ENCODE data around the gene CCDC12. TPM values are rescaled to one million over a fixed set of nuclear protein-coding genes. Genes with fewer than 3 reads are reported as not detected.

The CCDC12 gene
- total RNA-seq, 1 donor from 2014 or later: 30.9 TPM

DNA sequence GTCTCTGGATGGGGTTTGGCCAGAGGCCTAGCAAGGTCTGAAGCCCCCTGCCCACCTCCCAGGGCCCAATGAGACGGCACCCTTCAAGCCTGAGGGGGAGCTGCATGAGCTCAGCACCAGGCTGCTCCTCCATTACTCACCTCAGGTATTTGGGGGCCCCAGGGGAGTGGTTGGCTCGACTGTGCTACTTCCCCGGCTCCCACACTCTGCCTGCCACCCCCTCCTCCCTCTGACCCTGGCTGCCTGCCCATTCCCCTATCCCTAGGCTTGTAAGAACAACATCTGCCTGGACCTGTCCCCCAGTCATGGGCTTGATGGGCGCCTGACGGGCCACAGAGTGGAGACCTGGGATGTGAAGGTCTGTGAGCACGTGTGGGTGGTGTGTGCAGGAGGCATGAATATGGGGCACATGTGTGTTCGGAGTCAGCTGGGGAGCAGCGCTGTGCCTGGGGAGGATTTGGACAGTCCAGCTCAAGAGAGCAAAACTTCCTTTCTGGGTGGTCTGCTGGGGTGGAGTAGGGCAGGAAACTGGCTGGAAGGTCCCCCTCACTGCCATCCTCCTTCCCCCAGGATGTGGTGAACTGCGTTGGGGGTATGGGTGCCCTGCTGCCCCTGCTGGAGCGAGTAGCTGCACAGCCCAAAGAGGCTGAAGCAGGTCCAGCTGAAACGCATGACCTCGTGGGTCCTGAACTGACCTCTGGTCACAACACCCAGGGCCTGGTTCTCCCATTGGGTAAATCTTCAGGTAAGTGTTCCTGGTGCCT lies 20.3 kb upstream of the CCDC12 start:
- no peak for DNase-seq

DNA sequence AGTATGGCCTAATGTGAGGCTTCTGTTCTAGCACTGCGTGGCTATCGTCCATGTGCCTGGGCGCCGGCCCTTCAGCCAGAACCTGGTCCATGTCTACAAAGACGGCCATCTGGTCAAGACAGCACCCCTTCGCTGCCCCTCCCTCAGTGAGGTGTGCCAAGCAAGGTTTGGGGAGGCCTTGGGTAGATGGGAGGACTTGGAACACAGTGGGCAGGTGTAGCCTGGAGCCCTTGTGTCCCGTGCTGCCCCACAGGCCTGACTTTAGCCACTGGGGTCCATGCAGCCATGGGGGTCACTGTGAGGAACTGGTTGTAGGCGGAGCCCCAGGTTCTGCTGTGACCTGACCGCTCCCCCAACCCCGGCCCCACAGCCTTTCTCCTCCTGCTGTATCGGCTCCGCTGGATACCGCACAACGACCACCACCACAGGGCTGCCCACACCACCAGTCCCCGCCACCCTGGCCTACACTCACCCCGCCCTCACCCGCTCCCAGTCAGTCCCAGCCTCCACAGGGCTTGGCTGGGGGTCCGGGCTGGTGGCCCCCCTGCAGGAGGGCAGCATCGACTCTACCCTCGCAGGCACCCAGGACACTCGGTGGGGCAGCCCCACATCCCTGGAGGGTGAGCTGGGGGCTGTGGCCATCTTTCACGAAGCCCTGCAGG lies 19.5 kb upstream of the CCDC12 start:
- no peak for DNase-seq

DNA sequence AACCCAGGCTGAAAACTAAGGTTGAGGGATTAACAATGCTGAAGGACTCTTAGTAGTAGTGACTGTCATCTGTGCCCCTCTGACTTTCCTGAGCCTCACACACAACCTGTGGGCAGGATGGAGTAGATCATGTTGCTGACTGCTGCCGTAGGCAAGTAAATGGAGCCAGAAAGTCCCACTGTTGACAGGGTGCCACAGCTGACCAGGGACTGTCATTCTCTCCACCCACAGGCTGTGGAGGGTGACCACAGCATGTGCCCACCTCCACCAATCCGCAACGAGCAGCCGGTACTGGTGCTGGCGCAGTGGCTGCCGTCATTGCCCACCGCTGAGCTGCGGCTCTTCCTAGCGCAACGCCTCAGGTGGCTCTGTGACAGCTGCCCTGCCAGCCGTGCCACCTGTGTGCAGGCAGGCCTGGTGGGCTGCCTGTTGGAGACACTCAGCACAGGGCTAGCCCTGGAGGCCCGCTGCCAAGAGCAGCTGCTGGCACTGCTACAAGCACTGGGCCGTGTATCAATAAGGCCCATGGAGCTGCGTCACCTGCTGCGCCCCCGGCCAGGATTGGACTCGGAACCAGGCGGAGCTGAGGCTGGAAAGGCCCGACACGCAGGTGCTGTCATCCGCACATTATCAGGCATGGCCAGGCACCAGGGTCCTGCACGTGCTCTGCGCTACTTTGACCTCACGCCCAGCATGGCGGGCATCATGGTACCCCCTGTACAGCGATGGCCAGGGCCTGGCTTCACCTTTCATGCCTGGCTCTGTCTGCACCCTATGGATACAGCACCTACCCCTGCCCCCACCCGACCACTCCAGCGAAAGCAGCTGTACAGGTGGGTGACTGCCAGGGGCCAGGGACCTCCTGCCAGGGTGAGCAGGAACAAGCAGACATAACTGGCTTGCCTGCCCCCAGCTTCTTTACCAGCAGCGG lies 18.5 kb upstream of the CCDC12 start:
- DNase-seq: no peak

DNA sequence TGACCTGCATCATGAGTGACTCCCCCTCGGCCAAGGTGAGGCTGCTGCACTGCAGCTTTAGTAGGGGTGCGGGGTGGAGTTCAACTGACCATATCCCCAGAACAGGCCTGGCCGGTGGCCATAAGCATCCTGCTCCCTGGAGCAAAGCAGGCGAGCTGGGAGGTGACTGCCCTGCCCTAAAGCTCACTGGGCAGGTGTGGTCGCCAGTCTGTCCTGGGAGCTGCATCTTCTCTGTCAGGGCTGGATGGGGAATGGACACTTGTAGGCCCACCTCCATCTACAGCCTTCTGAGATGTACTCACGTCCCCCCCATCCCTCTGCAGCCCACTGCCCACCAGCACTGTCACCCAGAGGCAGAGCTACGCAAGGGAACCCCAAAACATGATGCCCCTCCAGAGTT lies 17.4 kb upstream of the CCDC12 start:
- DNase-seq: no peak

DNA sequence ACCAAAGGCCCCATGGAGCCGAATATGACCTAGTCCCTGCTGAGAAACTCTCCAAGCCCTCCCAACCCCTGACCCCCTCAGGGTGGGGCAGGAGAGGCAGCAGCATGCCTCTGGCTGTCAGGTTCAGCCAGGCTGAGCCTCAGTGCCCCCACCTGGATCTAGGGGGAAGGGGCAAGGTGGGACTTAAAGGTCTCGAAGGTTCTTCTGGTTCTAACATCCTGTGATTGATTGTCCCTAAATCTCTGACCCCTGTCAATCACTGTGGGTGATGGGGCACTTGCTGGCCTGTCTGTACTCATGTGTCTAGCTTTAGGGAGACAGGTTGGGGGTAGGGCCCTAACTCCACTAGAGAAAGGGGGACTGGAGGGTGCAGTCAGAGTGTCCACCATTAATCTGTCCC lies 16.7 kb upstream of the CCDC12 start:
- no peak for DNase-seq

DNA sequence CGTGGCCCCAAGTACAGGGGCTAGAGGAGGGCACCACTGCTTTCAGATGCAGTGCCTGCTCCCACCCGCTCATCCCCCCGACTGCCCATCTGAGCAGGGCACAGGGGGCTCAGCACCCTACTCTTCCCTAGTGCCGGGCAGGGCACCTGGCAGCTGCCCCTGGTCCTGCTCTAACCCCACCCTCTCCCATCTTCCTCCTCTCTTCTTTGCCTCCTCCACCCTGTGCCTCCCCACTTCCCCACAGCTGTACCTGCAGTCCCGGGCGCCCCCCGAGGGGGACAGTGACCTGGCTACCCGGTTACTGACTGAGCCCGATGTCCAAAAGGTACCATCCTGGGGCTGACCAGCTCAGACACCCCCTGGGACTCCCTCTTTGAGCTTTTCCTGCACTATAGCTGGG lies 15.7 kb upstream of the CCDC12 start:
- no peak for DNase-seq

DNA sequence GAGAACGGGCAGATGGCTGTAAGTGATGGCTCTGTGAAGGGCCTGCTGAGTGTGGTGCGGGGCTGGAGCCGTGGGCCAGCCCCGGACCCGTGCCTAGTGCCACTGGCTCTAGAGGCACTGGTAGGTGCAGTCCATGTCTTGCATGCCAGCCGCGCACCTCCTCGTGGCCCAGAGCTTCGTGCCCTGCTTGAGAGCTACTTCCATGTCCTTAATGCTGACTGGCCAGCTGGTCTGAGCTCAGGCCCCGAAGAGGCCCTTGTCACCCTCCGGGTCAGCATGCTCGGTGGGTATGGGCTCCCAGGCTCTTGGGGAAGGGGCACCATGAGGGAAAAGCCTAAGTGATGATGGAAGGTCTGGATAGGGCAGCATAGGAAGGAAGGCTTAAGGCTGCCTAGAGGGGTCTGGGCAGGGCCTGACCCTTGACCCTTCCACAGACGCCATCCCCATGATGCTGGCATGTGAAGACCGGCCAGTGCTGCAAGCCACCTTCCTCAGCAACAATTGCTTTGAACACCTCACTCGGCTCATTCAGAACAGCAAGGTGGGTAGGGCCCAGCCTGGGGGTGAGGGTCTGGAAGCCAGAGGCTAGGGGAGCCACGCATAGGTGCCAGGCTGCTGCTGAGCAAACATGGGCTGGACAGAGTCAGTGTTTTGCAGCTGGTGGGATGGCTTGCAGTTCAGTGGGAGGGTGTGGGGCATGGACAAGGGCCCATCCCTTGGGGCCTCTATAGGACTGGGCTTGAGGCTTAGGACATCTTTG lies 15.0 kb upstream of the CCDC12 start:
- DNase-seq: no peak

DNA sequence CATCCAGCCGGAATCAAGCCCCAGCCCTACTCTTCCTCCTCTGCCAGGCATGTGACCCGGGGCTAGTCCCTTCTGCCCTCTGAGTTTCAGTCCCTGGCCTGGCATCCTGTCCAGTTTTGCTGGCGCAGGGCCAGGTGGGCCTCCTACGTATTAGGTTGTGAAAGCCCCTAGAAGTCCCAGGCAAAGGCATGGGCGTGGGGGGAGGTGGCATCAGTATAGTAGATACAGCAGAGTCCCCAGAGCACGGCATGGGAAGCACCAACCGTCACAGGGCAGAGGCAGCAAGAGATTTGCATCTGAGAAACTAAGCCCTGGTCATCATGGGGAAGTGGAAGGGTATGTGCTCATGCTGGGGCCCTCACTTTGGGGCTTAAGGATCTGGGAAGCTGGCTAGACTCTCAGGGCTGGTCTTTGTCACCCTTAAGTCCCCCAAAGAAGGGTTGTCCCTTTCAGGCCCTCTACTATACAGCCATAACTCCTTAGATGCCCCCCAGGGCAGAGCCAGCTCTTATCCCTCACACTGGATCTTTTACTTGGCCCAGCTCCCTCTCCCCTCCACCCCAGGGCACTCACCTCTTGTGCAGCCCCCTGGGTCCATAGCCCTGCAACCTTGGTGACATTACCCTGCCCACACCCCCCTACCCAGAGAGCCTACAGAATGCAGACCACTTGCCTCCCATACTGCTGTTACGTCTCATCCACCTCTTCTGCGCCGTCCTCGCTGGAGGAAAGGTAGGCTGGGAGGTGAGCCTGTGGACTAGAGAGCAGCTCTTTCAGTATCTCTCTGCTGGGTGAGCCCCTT lies 14.2 kb upstream of the CCDC12 start:
- DNase-seq: no peak

DNA sequence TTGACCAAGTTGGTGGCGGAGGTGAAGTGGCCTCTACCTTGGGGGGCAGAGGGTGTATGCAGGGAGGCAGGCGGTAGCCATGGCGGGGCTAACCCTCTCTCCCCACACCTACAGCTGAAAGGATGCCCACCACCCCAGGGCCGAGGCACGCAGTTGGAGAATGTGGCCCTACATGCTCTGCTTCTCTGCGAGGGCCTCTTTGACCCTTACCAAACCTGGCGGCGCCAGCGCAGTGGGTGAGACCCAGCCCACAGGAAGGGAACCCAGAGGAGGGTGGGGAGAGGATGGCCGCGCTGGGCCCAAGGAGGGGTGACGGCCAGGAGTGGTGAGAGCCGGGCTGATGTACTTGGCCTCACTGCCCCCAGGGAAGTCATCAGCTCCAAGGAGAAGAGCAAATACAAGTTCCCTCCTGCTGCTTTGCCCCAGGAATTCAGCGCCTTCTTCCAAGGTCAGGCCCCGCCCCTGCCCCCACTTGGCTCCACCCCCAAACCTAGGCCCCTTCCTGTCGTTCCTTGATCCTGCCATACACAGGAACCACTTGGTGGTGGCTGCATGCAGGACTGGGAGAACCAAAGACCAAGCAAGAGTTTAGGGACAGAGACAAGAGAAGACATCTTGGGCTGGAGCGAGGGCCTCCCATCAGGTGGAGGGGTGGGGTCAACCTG lies 12.7 kb upstream of the CCDC12 start:
- DNase-seq: no peak

DNA sequence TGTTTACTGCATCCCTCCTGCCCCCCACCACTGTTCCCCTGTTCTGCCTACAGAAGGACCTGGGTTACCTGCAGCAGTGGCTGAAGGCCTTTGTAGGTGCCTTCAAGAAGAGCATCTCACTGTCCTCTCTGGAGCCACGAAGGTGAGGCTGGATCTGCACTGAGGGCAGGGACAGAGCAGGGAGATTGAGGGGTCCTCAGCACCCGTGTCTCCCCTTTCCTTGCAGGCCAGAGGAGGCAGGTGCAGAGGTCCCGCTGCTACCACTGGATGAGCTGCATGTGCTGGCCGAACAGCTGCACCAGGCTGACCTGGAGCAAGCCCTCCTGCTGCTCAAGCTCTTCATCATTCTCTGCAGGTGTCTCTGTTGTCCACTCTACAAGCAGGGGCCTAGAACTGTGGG lies 12.1 kb upstream of the CCDC12 start:
- no peak for DNase-seq

DNA sequence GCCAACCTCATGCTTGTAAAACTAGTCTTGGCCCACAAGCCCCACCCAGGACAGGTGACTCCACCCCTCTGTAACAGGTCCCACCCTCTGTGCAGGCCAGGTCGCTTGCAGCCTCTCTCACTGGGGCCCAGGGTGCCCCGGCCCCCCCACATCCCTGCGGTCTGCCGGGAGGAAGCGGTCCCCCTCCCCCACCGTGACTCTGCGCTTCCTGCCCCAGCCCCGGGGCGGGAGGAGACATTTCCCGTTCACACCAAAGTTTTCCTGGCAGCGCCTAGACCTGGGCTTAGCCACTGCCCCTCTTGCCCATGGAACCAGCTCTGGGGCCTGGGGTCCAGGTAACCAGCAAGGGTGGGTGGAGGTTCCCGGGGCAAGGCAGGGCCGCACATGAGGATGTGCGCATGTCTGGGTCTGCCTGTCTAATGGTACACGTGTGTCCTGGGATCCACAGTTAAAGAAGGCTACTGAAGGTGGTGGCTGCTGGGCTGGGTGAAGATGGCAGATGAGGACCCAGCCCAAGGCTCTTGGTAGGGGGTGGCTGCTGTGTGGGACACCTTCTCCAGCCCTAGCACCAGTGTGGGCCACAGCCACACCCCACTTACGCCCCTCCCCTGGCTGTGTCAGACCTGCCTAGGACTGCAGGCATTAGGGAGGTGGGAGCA lies 11.3 kb upstream of the CCDC12 start:
- DNase-seq: no peak

DNA sequence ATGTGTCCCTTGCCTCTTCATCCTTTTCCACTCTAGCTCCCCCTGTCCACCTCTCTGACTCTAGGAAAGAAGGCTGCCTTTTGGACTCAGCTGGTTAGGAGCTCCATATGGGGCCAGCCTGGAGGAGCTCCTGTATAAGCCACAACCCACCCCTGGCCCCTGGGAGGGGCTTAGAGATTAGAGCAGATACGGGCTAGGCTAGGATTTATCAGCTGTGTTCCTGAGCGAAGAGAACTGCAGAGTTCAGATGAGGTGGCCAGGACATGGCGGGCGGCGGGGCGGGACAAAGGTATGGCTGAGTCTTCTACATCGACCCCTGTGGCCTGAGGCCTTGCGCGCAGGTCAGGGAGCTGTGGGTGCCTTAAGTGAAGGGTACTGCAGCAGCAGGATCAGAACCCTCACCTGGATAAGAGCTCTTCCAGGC lies 10.8 kb upstream of the CCDC12 start:
- no peak for DNase-seq

DNA sequence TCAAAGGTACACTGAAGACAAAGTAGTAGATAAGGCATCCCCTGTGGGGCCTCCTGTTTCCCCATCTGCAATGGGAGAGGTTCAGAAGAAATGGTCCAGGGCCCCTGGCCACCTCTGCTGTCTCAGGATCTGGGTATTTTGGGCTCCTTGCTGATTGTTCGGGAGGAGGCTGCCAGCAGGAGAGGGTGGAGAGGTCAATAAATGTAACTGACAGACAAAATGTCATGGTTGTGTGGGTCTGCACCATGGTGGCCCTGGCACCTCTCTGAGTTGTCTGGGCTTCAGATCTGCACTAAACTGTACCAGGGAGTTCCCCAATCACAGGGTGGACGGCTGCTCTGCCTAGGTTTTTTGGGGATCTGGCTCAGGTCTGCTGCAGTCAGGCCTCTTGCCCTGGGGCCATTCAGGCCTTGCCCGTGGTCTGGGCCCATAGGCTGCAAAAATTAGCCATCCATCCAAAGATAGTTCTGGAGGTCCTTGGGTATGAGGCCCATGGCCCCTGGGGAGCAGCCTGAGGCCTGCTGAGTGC lies 10.3 kb upstream of the CCDC12 start:
- no peak for DNase-seq

DNA sequence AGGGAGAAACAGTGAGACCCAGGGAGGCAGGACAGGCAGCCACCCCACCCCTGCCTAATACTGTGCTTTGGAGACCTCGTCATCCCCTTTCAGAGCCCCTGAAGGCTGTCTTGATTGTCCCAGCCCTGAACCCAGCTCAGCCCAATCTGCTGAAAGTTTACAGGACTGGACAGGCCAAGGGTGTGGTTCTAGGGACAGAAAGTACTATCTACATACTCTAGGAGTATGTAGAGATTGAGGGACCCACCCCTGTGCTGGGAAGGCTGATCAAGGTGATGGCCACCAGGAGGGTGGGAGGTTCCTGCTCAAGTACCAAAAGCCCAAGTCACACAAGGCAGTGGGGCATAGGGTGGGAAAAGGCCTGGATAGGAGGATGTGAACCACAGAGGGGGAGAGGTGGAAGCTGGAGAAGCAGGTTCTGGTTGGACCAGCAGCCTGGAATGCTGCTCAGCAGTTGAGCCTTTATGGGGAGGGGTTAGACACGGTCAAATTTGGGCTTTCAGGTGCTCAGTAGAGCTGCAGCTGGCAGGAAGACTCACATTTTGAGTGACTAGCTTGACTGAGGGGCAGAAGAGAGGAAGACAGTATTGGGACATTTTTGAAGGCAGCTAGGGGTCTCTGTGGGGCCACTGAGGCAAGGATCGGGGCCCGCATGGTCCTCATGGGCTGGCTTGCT lies 9.6 kb upstream of the CCDC12 start:
- DNase-seq: no peak

DNA sequence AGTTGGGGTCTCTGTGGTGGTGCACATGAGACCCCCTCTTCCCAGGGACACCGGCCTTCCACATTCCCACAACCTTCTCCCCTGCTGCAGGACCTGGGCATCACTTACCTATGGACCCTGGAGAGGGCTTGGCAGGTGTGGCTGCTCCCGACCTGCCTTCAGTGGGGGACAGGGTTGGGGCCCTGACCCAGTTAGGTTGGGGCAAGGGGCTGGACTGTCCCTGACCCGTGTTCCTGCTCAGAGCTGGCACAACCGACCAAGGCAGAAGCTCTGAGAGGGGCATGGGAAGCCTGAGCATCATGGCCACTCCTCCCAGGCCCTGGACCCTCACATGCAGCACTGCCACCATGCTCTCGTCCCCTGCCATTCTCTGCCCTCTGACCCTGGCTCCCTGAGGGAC lies 9.0 kb upstream of the CCDC12 start:
- DNase-seq: no peak

DNA sequence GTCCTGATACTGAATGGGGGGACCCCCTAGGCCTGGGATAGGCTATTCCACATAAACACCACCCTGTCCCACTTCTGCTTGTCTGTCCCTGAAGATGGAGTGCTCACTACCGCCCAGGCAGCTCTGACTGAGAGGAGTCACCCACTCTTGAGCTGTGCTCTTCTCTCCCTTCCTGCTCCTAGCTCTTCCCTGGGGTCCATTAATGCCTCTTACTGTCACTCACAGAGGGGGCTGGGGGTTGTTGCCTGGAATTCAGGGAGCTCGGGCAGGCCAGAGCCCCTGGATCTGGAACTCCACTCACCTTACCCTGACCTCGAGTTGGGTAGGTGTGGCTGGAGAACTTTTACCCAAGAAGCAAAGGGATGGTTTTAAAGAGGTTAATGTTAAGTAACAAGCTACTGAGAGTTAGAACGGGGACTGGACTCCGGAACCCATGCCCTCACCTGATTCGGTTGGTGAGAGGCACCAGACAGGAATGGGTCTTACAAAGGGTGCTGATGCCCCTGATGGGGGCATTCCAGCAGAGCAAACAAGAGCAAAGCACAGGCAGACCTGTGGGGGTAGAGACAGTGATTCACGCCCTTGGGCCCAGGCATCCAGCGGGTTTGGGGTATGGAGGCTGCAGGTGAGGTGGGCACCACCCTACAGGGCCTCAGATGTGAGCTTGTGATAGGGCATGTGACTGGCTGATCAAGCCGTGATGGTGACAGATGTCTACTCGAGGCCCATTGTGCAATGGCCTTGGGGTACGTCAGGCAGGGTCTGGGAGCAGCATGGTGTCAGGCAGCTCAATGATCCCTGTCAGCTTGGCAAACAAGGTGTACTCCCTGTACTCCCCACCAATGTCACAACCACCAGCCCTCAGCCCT lies 8.3 kb upstream of the CCDC12 start:
- no peak for DNase-seq

DNA sequence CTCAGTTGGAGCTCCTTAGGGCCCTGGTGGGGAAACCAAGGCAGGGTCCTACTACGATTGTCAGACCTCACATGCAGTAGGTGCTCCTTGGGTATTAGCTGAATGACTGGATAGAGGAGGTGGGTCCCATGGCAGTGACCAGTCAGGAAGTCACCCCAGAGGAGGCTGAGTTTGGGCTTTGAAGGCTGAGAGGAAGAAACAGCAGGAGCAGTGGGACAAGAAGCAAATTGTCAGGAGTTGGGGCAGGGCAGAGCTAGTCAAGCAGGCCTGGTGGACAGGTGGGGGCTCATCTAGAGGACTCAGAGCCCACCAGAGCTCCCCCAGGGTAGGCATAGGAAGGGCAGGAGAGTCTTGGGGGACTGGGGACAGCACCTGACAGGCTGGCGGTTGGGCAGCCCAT lies 6.0 kb upstream of the CCDC12 start:
- DNase-seq: no peak

DNA sequence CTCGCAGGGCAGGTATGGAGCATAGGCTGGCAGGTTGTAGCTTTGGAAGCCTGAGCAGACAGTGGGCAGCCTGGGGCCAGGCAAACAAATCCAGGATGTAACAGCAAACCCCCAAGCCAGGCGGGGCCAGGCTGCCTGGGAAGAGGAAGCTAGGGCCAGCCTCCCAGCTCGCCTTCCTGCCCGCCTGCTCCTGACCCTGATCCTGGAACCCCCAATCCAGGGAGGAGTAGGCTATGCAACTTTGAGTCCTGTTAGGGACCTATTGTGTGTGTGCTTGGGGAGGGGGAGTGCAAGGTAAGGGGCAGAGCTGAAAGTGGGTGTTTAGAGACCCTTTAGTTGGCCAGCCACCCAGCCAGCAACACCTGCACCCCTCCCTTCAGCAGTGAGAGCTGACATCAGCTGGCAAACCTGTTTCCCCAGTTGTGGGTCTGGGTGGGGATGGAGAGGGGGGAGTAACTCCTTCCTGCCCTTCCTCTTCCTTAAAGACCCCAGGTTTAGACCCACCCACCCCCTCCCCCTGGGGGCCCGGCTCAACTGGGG lies 5.5 kb upstream of the CCDC12 start:
- DNase-seq: no peak
